ENCODE results near the gene CEP43. TPM values are rescaled to one million over a fixed set of nuclear protein-coding genes. Genes with fewer than 3 reads are reported as not detected.

Gene CEP43
- total RNA-seq, 3 donors from 2014 or later: 20.4 to 24.7 (median 24.2) TPM

- intact Hi-C loops (cut with DNase I, micrococcal nuclease): no loop called here
- ATAC-seq (no peak), DNase-seq (no peak)
- H3K36me3 ChIP-seq (ENCODE audit: low read depth): peaks cover 4% of the 10 kb centered on the region
- no peaks in the 10 kb centered on the region for H3K9me3 ChIP-seq
- TF ChIP-seq CTCF (IDR thresholded peaks at IDR 0.05): no peak
- H3K4me1 ChIP-seq (ENCODE audit: low read depth): peaks cover 5% of the 10 kb centered on the region
- no peak overlapping the region for H3K4me3 ChIP-seq
These were observed 1.6 kb downstream of the CEP43 start for GRCh38 chr6:167000759-167001158.

GRCh38 chr6:167005350-167006159, 6.4 kb downstream of the CEP43 start:
- H3K4me3 ChIP-seq: no peak overlapping the region
- no peak for TF ChIP-seq CTCF (IDR thresholded peaks at IDR 0.05)
- intact Hi-C loops (cut with DNase I, micrococcal nuclease): no loop called here
- H3K4me1 ChIP-seq (ENCODE audit: low read depth): peaks cover 4% of the 10 kb centered on the region
- DNase-seq: peak in 2 of 3 donors; percentile 24 to 44
- ATAC-seq: peak; percentile 54
- H3K36me3 ChIP-seq (ENCODE audit: low read depth): peaks cover 4% of the 10 kb centered on the region
- H3K9me3 ChIP-seq: no peaks in the 10 kb centered on the region

- TF ChIP-seq CTCF (IDR thresholded peaks at IDR 0.05): no peak
- ATAC-seq (peak; percentile 65), DNase-seq (no peak)
- Histone ChIP-seq H3K9me3 (no peaks in the 10 kb centered on the region), H3K36me3 (ENCODE audit: low read depth) (peaks cover 3% of the 10 kb centered on the region), H3K4me3 (no peak overlapping the region), H3K4me1 (ENCODE audit: low read depth) (peaks cover 4% of the 10 kb centered on the region)
- intact Hi-C loops (cut with DNase I, micrococcal nuclease): no loop called here
These were observed 8.8 kb downstream of the CEP43 start for GRCh38 chr6:167007985-167008384.

- no peak for TF ChIP-seq CTCF (IDR thresholded peaks at IDR 0.05)
- H3K4me1 ChIP-seq (ENCODE audit: low read depth): no peaks in the 10 kb centered on the region
- H3K36me3 ChIP-seq (ENCODE audit: low read depth): peaks cover 10% of the 10 kb centered on the region
- H3K4me3 ChIP-seq: no peak overlapping the region
- ATAC-seq (no peak), DNase-seq (no peak)
- intact Hi-C loops (cut with DNase I, micrococcal nuclease): no loop called here
- H3K9me3 ChIP-seq: no peaks in the 10 kb centered on the region
These were observed 13.9 kb downstream of the CEP43 start for GRCh38 chr6:167013067-167013466.

- Histone ChIP-seq H3K4me3 (no peak overlapping the region), H3K4me1 (ENCODE audit: low read depth) (no peaks in the 10 kb centered on the region), H3K9me3 (no peaks in the 10 kb centered on the region), H3K36me3 (ENCODE audit: low read depth) (peaks cover 10% of the 10 kb centered on the region)
- ATAC-seq: no peak
- DNase-seq: no peak
- intact Hi-C loops (cut with DNase I, micrococcal nuclease): no loop called here
- no peak for TF ChIP-seq CTCF (IDR thresholded peaks at IDR 0.05)
These were observed 14.7 kb downstream of the CEP43 start for GRCh38 chr6:167013946-167014345.
